Keratinocyte (primary cell): Measurements from ENCODE around the gene DGKH.

Source experiments
- CTCF ChIP-seq, 3 experiments: IDR thresholded peaks in 1 of 3; conservative IDR thresholded peaks in 1 of 3; optimal IDR thresholded peaks in 1 of 3; 2 replicates in 2 of 3; 3 replicates in 1 of 3; pipeline versions ENCODE3 to v1.5.1; 2011; ENCODE audit warnings: low read length in 3 of 3, mild to moderate bottlenecking in 3 of 3, moderate library complexity in 2 of 3, control low read depth in 1 of 3, inconsistent platforms in 1 of 3; ENCODE audit not compliant: insufficient read depth in 2 of 3; ENCODE audit errors: extremely low read depth in 1 of 3
- EZH2 ChIP-seq: IDR thresholded peaks from one replicate; pipeline ENCODE4 v1.6.1; 2012; ENCODE audit warnings: inconsistent platforms, mild to moderate bottlenecking, low read length, moderate library complexity

- TF ChIP-seq CTCF (optimal IDR thresholded peaks at IDR 0.05 in 1 of 3, IDR thresholded peaks at IDR 0.05 in 1 of 3, conservative IDR thresholded peaks at IDR 0.05 in 1 of 3; ENCODE audit: extremely low read depth in 1 of 3, insufficient read depth in 2 of 3, low read length in 3 of 3): no peak
- TF ChIP-seq EZH2: no peak
These were observed 16.5 kb downstream of the DGKH start for GRCh38 chr13:42064966-42065365.
